NCI-H2029 treated with DMSO at 0.1 percent for 48 hours (cell line): Measurements from ENCODE around the gene POR.

Experiments used
- DNase-seq: peaks from one replicate; lab custom pipeline; 2025; lab: John Stamatoyannopoulos, UW

POR gene

DNA sequence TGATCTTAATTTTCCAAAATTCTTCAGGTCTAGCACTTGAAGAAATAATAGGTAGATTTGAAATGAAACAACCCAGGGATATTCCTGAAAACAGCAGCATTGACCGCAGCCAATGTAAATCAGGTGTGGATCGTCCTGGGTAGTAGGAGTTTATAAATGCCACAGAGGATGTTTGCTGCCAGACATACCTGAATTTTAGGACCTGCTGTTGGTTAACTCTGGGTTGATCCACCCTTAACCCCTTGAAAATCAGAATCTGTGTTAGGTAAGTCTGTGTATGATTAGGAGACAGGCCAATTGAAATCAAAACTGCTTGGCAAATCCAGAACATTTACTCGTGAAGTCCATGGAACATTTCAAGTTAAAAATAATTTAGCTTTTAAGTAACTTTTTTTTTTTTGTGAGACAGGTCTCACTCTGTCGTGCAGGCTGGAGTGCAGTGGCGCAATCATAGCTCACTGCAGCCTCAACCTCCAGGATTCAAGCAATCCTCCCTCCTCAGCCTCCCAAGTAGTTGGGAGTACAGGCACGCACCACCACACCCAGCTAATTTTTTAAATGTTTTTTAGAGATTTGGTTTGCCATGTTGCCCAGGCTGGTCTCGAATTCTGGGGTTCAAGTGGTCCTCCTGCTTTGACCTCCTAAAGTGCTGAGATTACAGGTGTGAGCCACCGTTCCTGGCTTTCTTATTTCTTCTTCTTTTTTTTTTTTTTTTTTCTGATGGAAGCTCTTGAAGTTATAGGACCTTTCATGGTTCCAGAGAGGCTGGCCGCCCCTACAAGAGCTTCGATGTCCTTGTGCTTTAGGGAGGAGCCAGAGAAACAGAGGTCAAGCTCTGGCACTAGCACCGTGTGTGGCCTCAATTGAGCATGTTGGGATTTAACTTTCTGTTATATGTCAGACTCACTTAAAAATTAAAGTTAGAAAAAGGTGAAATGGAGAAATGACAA lies 2.0 kb downstream of the POR start:
- no peak for DNase-seq

DNA sequence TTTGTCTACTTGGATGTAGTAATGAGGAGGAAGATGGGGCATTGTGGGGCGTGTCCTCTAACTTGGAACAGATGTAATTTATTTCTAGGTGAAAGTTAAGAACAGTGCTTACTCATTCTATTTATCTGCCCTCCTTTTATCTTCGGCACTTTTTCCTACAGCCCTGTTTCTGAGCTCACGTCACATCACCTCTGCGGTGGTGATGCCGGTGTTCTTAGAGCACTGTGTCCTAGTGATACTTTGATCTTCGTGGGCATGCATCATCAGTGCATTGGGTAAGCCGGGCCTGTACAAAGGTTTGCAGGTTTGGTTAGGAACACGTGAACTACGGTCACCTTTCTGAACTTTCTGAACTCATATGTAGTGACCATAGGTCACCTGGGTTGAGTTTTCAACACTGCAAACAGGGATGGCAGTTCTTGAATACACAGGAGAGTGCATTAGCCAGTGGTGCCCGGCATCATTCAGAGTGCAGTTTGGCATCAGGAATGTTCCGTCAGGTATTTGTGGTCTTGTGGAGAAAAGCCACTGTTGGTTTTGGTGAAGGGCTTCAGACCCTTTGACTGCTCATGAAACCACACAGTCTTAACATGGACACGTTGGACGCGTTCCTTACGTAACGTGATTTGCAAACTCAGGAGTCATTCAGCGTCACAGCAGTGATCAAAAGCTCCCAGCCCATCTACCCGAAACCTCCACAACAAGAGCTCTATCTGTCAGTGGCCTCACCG lies 5.6 kb downstream of the POR start:
- DNase-seq: no peak

DNA sequence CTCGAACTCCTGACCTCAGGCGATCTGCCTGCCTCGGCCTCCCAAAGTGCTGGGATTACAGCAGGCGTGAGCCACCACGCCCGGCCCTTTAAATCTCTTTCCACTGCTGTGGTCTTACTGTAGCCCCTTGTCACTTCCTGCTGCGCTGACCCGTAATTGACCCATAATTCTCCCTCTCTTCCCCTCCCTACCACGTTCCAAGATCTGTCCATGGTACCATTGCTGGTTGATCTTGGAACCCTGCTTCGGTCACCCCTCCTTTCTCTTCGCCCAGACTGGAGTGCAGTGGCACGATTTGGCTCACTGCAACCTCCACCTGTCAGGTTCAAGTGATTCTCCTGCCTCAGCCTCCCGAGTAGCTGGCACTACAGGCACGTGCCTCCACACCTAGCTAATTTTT lies 6.5 kb downstream of the POR start:
- DNase-seq: no peak

DNA sequence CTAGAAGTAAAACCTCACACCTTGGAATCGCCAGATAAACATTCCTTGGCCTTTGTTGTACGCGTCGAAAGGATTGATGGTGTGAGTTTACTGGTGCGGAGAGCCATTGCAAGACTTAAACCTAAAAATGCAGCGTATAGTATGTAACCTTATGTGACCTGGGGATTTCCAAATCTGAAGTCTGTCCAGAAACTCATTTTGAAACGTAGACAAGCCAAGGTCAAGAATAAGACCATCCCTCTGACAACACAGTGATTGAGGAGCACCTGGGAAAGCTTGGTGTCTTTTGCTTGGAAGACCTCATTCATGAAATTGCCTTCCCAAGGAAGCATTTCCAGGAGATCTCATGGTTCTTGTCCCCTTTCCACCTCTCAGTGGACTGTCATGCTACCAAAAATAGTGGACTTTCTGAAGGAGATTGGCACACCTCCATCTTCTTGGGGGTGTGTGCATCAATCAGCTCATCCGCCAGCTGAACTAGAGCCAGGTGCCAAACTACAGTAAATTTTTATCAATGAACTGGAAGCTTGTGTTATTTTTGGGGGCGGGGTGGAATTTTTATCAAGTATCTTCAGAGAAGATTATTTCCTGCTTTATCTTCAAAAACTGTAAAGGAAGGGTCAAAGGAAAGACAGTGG lies 8.1 kb downstream of the POR start:
- DNase-seq: no peak

DNA sequence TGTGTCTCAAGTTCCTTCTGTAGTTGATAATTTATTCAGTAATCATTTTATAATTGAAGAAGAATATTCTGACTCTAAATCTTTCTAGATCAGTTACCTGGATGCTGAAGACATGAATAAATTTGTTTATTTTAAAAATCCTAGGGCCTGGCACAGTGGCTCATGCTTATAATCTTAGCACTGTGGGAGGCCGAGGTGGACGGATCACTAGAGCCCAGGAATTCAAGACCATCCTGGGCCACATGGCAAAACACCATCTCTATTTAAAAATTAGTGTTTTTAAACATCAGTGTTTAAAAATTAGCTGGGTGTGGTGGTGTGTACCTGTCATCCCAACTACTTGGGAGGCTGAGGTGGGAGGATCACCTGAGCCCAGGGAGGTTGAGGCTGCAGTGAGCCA lies 9.3 kb downstream of the POR start:
- DNase-seq: no peak

DNA sequence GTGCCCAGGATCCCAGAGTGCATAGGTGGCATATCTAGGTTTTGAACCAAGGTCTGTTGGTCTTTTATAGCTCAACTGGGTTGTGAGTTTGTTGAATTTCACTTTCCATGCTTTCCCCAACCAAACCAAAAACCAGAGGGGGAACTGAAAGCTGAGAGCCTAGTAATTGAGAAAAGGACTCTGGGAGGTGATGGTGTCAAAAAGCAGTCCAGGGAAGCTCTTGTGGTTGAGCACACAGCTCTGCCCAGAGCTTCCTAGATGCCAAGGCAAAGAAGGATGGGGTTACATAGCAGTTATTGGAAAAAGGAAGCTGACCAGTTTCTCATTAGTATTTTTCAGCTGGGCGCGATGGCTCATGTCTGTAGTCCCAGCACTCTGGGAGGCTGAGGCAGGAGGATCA lies 9.9 kb downstream of the POR start:
- no peak for DNase-seq

DNA sequence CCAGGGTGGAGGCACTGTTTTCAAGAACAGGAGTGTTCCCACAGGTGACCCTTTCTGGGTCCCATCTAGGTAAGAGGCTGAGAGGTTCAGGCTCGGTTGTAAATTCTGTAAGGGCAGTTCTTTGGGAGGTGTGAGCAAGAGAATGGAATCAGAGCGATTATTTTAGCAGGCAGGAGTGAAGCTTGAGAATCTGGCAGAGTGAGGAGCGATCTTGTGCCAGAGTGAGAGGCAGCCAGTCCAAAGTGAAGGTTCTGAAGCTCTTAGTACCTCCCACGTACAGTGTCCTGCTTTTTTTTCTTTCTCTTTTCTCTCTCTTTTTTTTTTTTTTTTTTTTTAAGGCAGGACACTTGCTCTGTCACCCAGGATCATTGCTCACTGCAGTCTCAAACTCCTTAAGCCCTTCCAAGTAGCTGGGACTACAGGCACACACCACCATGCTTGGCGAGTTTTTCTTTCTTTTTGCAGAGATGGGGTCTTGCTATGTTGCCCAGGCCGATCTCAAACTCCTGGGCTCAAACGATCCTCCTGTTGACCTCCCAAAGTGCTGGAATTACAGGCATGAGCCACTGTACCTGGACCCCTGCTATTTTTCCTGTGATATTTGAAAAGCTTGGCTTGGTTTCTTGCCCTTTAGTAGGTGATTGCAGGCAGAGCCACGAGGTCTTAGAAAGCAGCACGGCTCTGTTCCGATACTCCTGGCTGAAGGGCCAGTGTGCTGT lies 10.9 kb downstream of the POR start:
- DNase-seq: no peak

DNA sequence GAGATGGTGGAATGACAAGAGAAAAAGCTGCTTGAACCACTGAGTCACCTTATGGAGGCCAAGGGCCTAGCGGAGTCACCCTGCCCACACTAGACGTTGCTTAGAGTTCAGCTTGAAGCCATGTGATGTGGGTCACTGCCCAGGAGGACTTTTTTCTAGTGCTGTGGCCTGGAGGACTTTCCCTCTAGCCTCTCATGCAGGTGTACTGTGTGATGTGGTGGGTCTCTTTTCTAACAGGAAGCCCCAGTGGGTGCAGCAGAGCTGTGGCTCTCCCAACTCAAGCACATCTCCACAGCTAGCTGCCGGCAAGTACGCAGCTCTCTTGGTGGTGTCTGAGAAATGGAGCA lies 13.6 kb downstream of the POR start:
- DNase-seq: no peak

DNA sequence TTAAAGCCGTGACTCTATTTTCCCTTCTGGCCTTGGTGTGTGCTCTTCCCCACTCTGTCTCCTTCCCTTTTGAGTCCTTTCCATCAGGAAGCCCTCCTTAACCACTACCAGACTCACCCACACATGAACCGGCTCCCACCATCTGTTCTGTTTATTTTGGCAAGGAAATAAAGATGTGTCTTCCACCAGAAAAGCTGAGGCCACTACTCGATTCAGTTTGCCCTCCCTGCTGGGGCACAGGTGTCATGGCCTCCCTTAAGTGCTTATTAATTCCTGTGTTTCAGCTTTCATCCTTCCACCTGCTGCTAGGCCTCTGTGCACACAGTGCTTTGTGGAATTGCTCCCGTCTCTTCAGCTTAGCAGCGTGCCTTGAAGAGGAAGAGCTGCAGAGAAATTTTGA lies 16.7 kb downstream of the POR start:
- DNase-seq: peak; percentile 67

DNA sequence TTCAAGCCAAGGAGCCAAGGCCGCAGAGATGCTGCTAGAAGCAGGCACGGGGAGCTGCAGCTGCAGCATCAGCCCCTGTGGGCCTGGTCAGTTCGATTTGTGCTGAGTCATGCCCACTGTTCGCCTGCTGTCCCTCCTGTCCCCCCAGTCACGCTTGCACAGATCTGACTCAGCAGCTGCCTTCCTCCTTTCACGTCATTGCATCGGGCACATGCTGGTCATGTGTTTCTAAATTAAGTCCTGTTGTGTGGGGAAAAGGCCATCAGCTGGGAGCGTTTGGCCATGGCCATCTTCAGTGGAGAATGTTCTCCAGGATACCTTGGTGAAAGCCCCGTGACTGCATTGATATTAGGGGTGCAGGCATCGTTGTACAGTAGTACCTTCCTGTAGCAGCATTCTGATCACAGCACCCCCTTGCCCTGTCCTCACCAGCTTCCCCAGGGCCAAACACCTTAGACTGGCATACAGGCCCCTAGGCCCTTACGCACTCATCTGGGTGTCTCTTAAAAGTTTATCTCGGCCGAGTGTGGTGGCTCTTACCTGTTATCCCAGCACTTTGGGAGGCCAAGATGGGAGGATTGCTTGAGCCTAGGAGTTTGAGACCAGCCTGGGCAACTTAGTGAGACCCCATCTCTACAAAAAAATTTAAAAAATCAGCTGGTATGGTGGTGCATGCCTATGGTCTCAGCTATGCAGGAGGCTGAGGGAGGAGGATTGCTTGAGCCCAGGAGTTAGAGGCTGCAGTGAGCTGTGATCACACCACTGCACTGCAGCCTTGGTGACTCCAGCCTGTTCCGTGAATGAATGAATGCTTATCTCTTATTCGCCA lies 23.2 kb downstream of the POR start:
- no peak for DNase-seq

DNA sequence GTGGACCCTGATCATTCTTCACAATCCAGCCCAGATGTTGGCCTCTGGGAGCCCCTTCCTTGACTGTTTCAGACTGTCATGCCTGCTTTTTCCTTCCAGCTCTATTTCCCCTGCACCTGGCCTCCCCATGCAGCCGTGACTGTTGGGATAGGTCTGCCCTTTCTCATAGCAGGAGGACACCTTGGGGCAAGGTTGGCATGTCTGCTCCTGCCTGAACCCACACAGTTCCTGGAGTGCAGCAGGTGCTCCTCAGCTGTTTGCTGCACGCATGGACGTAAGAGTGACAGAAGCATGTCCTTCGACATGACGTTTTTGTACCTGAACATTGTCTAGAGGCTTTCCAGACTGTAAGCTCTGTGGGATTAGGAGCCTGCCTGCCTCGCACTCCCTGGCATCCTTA lies 24.0 kb downstream of the POR start:
- DNase-seq: no peak

DNA sequence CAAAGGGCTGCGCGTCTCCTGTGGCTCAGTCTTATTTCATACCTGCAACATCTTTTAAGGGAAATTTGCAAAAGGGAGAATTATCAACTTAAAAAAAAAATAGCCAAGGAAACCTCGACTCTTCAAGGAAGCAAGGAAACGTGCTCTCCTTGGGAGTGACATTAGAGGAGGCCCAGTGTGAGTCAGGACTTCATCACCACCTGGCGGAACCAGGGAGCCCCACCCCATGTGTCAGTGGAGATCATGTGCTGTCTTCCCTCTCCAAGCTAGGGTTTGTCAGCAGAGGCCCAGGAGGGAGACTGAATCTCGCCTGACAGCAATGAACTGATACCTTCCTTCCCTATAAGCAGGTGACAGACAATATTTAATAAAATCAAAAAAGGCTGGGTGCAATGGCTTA lies 28.9 kb downstream of the POR start:
- DNase-seq: no peak

DNA sequence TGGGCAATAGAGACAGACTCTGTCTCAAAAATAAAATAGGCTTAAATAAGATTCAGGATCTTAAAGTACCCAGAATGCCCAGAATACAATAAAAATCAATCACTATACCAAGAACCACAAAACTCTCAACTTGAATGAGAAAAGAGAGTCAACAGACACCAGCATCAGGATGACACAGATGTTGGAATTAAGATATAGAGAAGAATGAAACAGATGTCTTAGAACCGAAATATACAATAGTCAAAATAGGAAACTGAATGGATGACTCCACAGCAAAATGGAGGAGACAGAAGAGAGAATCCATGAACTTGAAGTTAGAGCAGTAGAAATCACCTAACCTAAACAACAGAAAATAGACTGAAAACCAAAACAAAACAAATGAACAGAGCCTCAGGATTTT lies 29.6 kb downstream of the POR start:
- no peak for DNase-seq

DNA sequence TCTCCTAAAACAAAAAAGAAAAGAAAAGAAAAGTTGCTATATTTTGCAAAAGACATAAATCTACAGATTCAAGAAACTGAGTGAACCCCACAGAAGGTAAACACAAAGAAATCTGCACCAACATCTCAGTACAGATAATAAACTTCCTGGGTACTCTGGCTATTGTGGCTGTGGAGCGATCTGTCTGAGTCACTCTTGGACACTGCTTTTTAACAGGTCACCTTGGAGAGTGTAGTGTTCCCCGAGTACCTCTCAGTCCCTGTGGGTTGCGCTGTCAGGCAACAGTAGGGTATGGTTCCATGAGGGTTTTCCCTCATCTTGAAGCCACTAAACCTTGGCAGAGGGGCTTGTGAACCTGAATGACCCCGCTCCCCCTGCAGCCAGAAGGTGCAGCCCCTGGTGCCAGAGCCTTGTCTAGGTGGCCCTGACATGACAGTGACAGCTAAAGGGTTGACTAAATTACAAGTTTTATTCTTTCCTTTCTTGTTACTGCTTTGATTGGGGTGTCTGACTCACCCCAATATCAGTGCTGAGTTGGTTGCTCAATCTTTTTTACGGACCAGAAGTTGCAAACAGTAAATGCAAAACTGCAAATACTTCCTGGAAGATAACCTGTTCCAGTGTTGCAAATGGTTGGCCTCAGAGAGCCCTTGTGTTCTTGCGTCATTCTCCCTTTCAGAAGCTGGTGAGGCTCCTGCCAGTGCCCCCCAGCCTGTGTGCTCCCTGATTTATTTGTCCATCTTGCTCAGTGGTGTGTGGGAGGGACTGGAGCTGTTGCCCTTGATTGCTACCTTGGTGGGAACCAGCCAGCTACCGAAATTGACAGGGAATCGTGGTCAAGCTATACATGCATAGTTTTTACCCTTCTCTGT lies 30.6 kb downstream of the POR start:
- DNase-seq: no peak

DNA sequence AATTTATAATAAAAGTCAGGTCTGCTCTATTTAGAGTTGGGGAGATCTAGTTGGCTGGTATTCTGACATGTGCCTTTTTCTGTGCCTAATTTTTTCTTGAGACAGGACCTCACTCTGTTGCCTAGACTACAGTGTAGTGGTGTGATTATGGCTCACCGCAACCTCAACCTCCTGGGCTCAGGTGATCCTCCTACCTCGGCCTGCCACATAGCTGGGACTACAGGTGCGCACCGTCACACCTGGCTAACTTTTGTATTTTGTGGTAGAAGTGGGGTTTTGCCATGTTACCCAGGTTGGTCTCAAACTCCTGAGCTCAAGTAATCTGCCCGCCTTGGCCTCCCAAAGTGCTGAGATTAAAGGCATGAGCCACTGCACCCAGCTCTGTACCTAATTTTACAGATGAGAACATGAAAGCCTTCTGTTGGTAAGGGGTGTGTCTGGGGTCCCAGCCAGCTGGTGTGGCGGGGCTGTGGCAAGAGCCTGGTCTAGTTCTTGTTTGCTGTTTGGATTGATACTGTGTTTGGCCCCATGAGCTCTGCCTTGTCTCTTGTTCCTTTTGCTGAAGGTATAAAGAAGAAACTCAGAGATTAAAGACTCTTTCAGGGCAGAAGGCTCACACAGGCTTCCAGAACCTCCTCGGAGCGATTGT lies 31.4 kb downstream of the POR start:
- no peak for DNase-seq

DNA sequence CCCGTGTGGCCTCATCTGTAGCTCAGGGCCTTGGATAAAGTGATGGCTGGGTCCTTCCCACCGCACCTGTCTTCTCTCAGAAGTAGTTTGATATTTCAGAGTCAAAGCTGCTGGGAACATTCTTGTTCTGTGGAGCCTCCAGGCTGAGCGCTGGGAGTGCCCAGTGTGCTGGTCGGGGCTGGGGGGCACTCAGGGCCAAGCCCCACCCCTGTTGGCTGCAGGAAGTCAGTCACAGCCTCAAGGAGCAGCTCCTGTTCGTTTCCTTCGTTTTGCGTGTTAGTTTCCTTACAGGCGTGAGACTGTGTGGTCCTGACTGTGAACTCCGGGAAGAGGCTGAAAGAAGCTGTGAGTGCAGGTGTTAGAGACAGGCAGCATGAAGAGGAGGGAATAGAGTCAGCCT lies 33.2 kb downstream of the POR start:
- DNase-seq: no peak

DNA sequence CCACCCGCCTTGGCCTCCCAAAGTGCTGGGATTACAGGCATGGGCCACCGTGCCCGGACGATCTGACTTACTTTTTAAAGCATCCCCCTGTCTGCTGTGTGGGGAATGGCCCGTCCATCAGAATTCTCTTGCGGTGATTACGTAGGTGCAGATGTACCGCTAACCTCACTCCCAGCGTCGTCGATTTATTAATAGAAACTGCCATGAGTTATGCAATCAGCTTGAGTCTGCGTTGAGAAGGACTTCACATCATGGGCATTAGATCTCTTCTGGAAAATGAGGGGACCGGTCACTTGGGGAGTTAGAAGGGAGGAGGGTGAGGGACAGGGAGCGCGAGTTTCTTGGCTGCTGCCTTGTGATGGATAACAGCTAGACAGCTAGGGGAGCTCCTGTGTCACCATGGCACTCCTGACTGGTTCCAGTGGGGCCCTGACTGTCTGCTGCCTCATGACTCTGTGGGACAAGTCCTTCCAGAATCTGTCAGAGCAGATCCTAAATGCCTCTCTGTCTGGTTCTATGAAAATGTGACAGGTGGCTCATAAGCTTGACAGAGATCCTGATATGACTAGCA lies 35.2 kb downstream of the POR start:
- DNase-seq: no peak

DNA sequence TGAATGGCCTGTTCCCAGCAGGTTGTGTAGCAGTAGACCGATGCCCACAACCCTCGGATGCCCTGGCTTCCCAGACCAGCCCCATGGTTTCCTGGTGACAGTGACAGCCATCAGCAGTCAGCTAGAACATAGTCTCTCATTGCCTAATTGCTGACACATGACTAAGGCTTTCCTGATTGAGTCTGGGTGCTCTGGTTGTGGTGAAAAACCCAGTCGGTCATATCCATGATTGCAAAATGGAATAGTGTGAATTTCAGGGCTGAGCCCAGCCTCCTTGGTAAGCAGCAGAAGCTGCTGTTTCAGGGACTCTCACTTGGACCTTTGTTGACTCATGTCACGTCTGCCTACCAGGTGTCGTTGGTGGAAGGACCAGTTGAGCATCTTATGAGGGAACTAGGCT lies 36.6 kb downstream of the POR start:
- no peak for DNase-seq

DNA sequence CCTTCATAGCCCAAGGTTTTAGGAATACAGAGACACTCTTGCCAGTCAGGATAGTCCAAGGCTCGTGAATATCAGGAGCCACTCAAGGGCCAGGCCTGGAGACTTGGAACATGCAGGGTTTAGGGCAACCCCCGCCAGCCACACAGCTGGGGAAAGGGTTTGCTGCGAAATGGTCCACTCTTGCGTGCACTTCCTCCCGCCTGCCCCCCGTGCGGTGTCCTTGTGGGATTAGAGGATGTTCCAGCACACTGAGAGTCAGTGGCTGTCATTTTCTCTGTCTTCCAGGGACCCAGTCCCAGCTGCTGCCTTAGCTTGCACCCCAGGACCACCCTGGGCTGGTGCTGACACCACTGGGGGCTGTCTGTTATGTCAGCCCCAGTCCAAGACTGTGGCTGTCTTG lies 38.5 kb downstream of the POR start:
- DNase-seq: no peak

DNA sequence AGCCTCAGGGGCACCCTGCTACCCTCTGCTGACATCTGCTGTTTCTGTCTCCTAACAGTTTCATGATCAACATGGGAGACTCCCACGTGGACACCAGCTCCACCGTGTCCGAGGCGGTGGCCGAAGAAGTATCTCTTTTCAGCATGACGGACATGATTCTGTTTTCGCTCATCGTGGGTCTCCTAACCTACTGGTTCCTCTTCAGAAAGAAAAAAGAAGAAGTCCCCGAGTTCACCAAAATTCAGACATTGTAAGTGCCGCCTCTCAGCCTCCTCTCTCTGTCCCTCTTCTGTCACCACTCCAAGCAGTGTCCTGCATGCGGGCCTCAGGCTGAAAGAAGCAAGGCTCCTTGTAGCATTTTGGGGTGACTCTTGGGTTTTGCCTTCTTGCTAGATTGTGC lies 39.0 kb downstream of the POR start:
- no peak for DNase-seq
